HG03565 (cell line): ENCODE data around the gene SLC43A1.
A peak's percentile ranks its signal among the peaks of the same experiment; 100 is the strongest.

Experiments used
- ATAC-seq: cut with Tn5 transposase; IDR thresholded peaks from one replicate; pipeline ENCODE4 v1.9.1; 2021; ENCODE audit warnings: mild to moderate bottlenecking, moderate library complexity; ENCODE audit not compliant: unreplicated experiment

Gene SLC43A1

GRCh38 chr11:57498540-57498939 lies 17.0 kb downstream of the SLC43A1 start:
- no peak for ATAC-seq

GRCh38 chr11:57497303-57498247 lies 17.9 kb downstream of the SLC43A1 start:
- no peak for ATAC-seq

DNA sequence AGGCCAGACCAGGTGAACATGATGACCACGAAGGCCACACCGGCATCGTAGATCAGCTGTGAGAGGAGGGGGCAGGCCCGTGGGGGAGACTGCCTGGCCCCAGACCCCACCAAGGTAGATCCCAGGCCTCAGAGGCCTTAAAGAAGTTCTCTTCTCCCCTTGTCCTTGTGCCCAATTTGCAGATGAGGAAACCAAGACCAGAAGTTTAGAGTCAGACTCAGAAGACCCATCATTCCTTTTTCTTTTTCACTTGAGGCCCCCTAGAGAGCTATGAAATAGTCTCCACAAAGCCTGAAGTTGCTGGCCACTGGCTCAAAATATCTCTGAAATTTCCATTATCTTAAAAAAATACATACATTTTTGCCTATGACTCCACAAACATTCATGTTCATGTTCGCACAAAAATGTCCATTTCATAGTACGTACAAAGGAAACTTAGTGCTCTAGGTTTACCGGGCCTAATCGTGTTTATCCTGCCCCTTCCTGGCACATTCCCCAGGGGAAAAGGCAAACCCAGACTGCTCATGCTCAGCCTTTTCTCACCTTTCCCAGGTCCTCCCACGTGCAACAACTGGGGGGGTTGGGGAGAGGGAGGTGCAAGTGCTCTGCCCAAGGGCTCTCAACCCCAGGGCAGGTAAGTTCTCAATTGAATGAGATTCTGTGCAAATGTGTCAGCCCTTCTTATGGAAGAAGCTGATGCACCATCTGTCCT lies 19.2 kb downstream of the SLC43A1 start:
- no peak for ATAC-seq

GRCh38 chr11:57493507-57494503 lies 21.7 kb downstream of the SLC43A1 start:
- peak; percentile 84 for ATAC-seq

DNA sequence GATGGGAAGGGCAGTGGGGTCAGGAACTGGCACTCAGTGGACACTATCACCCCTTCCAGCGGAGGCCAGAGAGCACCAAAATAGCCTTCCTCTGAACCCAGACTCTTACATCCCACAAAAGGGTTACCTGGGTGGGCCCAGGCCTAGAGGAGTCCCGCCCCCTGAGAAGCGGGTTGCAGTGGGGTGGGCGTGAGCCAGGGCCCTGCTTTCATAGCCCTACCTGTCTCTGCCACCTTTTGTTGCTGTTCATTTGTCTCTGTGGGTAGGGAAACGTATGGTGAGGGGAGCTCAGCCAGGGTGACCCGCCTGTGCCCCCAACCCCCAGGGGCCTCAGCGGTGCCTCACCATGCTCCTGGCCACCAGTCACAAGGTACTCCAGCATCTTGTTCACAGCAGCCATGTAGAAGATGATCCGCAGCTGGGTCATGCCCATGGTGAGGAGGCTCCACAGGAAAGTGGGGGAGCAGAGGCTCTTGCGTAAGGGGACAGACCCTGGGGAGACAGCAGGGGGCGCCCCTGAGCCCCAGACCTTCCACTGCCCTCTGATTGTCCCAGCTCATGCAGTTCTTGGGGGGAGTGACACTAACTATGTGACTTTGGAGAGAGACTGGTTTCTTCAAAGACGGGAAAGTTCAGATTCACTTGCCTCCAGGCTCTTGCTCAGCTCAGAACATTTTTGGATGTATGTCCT lies 24.0 kb downstream of the SLC43A1 start:
- no peak for ATAC-seq

DNA sequence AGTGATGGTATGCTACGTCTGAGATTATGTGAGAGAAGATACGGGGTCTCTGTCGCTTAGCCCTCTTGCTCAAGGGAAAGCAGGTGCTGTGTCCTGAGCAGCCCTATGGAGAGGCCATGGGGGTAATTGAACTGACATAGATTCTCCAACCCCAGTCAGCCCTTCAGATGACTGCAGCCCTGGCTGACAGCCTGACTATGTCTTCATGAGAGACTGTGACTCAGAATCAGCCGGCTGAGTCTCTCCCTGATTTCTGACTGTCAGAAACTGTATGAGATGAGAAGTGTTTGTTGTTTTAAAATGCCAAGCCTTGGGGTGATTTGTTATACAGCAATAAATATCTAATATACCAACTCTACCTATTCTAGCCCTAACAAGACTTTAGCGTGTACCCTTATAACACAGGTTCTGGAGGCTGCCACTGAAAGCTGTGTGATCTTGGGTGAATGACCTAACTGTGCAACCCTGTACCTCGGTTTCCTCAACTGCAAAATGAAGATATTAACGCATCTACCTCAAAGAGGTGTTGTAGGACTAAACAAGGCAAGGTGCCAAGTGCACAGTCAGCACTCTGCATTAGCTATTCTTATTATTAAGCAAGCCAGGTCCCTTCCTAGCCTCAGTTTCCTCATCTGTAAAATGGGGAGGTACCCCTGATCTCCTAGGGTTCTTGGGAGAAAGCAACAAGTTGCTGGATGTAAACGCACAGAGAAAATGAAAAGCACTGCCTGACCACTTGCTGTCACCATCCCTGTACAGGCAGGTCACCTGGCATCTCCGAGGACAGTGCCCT lies 24.9 kb downstream of the SLC43A1 start:
- no peak for ATAC-seq

DNA sequence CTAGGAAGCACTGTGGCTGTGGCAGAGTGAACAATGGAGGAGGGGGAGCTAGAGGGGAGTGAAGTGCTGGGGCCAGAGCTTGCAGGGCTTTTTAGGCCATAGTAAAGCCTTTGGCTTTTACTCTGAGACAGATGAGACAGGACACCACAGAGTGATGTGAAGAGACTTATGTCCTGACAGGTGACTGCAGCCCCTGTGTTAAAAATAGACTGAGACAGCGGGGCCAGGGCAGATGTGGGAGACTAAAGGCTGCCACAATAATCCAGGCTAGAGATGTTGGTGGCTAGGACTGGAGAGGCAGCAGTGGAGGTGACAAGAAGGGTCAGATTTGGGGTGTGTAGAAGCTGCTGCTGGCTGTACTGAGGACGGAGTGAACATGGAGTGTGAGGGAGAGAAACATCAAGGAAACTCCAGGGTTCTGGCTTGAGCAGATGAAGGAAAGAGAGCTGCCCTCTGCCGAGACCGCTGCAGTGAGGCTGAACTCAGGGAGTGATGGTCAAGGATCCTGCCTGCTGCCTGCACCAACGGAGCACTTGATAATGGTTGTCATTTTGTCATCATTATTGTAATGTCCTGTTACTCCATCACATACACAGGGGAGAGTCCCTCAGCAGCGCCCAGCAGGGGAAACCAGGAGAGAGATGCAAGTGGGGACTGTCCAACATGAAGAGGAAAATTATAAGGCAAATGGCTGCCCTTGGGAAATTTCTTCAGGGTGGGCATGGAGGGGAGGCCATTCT lies 27.4 kb downstream of the SLC43A1 start:
- ATAC-seq: no peak

DNA sequence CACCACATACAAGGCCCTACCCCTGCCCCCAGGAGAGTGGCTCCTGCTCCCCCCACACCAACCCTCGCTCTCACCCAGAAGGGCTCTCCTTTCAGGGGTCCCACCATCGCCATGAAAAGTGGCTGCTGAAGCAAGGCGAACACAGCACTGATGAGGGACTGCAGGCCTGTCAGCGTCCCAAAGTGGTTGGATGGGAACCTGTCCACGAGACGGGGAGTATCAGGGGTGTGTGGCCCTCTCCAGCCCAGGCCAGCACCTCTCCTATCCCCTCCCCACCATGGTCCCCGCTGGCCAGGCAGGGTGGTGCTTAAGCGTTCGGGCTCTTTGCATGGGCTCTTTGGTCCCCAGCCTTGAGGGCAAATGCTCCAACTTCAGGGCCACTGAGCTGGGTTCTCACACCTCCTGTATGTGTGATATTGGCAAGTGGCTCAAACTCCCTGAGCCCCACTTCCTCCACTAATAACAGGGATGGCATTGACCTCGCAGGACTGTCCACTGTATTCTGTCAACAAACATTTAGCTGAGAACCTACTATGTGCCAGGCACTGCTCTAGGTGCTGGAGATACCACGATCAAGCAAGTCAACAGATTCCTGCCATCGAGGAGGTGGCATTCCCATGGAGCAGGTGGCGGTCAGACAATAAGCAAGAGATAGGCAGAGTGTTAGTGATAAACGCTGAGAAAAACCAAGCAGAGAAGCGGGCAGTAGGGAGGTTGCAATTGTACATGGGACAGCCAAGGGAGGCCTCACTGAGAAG lies 28.3 kb downstream of the SLC43A1 start:
- no peak for ATAC-seq

- no peak for ATAC-seq
These were observed 30.1 kb downstream of the SLC43A1 start for GRCh38 chr11:57485217-57485990.

DNA sequence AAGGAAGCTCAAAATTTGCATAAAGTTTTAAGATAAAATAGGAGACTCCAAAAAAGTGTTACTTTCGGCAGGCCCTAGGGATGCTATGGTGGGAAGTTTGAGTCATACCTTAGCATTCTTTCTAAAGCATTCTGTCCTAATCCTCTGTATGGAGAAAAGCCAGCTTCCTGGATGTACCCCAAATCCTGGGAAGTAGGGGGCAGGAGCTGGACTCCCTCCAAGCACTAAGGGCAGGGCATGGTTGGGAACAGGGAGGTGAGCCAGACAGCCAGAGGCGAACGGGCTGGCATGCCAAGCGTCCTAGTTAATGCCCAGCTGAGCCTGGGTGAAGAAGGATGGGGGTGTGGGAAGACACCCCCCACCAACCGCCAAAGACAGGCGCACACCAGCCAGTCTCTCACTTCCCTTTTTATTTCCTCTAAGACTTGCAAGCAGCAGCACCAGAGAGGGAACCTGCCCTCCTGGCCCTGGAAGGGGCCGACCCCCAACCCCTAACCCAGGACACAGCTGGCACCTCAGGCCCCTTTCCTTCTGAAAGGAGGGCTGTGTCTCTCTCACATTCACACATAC lies 31.3 kb downstream of the SLC43A1 start:
- ATAC-seq: peak; percentile 48

DNA sequence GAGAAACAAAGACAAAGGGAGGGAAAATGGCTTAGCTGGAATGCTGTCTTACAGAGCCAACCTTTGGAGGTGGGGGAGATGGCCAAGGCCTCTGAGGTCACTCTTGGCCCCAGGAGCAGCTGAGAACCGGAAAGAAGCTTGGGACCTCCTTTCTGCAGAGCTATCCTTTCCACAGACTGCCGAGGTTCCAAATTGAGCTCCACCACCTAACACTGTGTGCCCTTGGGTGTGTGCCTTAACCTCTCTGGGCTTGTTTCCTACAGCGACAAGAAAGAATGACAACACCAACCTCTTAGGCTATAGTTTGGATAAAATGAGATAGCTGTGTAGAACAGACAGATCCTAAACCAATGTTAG lies 32.0 kb downstream of the SLC43A1 start:
- no peak for ATAC-seq

DNA sequence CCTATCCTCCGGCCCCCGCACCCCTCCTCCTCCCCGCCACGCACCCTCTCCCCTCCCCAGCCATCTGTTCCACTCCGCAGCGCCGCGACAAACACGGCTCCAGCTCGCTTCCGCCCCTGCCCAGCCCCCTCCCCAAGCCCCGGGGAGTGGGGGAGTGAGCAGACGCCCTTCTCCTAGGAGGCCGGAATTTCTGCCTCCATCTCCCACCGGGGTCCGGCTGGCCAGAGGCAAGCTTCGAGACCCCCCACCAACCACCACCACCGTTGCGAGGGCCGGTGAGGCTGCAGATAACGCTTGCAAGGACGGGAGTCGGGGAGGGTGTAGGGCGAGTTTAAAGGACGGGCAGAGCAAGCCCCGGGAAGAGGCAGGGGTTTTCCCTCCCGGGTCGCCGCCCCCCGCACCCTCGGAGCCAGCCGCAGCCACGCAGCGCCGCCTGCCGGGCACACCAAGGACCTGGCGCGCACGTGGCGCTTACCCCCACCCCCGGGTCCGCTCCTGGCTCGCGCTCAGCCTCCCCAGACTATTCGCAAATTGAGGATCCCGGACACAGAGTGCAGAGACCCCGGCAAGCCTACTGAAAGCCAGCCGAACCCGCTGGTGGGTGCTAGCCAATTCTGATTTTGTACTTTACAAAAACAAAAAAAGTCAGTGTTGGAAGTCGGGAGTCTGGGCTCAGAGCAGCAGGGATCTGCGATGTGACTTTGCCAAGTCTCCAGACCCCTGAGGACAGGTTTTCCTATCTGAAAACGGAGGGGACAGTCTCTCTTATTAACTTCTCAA lies 32.5 kb downstream of the SLC43A1 start:
- ATAC-seq: no peak

DNA sequence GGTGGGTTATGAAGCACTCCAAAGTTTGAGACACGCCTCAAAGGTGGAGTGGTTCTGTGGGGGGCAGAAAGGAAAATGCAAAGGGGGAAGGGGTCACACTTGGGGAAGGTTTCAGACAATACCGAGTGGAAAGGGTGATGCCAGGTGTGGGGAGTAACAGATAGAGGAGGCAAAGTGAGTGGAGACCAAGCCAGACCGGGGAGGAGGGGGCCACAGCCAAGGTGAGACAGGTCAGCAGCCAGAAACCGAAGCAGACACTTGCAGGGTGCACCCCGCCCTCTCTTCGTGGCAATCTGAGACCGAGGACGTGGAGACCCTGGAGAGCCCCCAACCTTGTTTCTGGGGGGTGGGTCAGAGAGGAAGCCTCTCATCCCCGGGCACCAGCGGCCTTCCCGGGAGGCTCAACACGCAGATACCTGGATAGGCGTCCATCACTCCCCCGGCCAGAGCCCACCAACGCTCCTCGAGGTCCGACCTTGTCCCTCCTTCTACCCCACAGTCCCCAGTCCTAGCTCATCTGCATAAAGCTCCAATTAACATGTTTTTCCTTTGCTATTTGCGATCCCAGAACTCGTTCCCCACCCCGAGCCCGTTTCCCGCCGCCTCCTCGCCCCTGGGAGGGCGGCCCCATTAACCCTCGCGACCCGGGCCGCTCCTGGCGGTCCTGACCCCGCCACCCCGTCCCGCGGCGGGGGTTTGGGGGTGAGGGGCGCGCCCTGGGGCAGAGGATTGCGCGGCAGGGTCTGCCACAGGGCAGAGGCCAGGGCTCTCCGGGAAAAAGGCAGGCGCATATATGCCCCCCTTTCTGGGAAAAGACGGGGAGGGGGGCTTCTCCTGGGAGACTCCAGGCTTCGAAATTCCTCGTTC lies 33.4 kb downstream of the SLC43A1 start:
- no peak for ATAC-seq

DNA sequence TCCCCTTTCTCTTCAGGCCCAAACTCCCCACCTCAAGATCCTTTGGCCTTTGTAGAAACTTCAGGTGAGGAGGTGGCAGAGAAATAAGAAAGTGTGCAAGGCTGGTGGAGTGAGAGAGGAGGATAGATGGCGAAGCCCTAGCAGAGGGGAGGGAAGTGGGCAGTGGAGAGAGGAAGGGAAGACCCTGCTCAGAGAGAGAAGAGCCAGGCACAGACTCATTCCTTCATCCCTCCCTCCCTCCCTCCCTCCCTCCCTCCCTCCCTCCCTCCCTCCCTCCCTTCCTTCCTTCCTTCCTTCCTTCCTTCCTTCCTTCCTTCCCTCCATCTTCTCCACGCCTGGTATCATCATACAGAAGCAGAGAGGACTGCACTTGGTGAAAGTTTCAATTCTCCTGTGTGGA lies 34.2 kb downstream of the SLC43A1 start:
- ATAC-seq: no peak

DNA sequence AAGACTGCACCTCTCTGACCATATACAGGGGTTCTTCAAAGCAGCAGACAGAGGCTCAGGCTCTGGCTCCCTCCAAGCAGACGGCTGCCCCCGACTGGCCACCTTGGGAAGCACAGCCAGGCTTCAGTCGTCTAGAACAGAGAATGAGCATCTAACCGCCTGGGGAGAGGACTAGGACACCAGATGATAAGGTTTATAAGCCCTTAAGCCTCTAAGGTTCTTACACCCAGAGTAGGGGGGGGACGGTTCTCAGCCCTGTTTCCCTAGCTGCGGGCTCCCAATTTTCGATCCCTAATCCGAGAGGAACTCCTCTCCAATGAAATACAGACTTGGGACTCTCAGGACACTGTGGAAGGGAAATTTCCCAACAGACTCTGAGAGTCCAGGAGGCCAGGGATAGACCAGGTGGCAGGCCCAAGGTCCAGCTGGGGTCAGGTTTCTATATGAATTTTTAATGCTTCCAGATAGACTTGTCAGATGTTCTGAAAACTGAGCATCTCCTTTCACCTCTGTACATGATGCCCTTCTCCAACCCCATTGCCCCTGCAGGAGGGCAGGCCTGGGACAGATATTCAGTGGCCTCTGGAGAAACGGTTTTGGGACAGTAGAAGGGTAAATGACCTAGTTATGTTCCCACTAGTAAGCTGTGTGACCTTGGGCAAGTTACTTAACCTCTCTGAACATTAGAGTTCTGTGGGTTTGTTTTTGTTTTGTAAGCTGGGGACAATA lies 34.9 kb downstream of the SLC43A1 start:
- ATAC-seq: peak; percentile 27
